Activated CD4-positive, alpha-beta T cell treated with anti-CD3 and anti-CD28 coated beads, Interleukin-2, amount 10 ng/mL, durations not matched to agents 7 days and 5 days (primary cell): ENCODE results near the gene MTCH1. TPM values are rescaled to one million over a fixed set of nuclear protein-coding genes. Genes with fewer than 3 reads are reported as not detected.

Source experiments
- CTCF ChIA-PET: fragments of 350-600 bp; sonication (Branson Sonifier 250); formaldehyde crosslinking; loops from one replicate; lab custom pipeline; 2021; ENCODE audit warnings: antibody characterized with exemption; lab: Charles Lee
- POLR2A ChIA-PET: fragments of 350-600 bp; sonication (Branson Sonifier 250); formaldehyde crosslinking; loops from one replicate; lab custom pipeline; 2021; ENCODE audit warnings: antibody characterized with exemption; lab: Charles Lee
- DNase-seq: peaks from one replicate; pipeline ENCODE4 v3.0.0-alpha.2; 2020
- H3K27ac Mint-ChIP-seq: one replicate; pipeline ENCODE4 v1.8.0; 2021; ENCODE audit warnings: mild to moderate bottlenecking, moderate library complexity, mixed read lengths
- H3K27me3 Mint-ChIP-seq: one replicate; pipeline ENCODE4 v1.8.0; 2021; ENCODE audit warnings: mixed read lengths
- H3K36me3 Mint-ChIP-seq: one replicate; pipeline ENCODE4 v1.8.0; 2021; ENCODE audit warnings: low read depth, mixed read lengths
- H3K4me1 Mint-ChIP-seq: one replicate; pipeline ENCODE4 v1.8.0; 2021; ENCODE audit warnings: mixed read lengths
- H3K4me3 Mint-ChIP-seq: one replicate; pipeline ENCODE4 v1.8.0; 2021; ENCODE audit warnings: mild to moderate bottlenecking, moderate library complexity, mixed read lengths
- H3K9me3 Mint-ChIP-seq: one replicate; pipeline ENCODE4 v1.8.0; 2021; ENCODE audit warnings: mixed read lengths
- total RNA-seq, 2 experiments: library from RNA; stranded (reverse); gene quantifications; one replicate each; pipeline ENCODE4 v1.2.3, GENCODE V29; 2021

MTCH1 gene
- total RNA-seq, 2 experiments from 2014 or later: 94.7 to 107 TPM

- Mint-ChIP-seq H3K9me3 (no peaks in the 10 kb centered on the region), H3K27ac (peak overlapping the region; percentile 82), H3K4me1 (peaks cover 88% of the 10 kb centered on the region), H3K27me3 (no peaks in the 10 kb centered on the region), H3K4me3 (no peak overlapping the region), H3K36me3 (peaks cover 7% of the 10 kb centered on the region)
- DNase-seq: peak; percentile 52
- ChIA-PET POLR2A (interaction anchor here (0.6 to 1.1 kb wide), 2 partner anchors 145 to 500 kb away, joined by 3 to 5 read pairs; partner anchors contain the start of gene PIM1), CTCF (interaction anchor here (0.6 to 26.0 kb wide), 5 partner anchors 21 to 272 kb away, joined by 3 to 482 read pairs (median 347); partner anchors contain the start of gene PIM1)
Observed at GRCh38 chr6:37024656-37025337, 38.8 kb upstream of the MTCH1 start.

- peak overlapping the region; percentile 77 for H3K27ac Mint-ChIP-seq
- no peaks in the 10 kb centered on the region for H3K27me3 Mint-ChIP-seq
- no peak for DNase-seq
- no peak overlapping the region for H3K4me3 Mint-ChIP-seq
- H3K36me3 Mint-ChIP-seq: peaks cover 7% of the 10 kb centered on the region
- H3K9me3 Mint-ChIP-seq: no peaks in the 10 kb centered on the region
- POLR2A ChIA-PET: interaction anchor here (0.6 to 1.5 kb wide), 7 partner anchors 28 to 188 kb away, joined by 3 to 10 read pairs (median 4); no protein-coding TSS in a partner anchor
- CTCF ChIA-PET: interaction anchor here (0.8 to 26.0 kb wide), 22 partner anchors 9 to 411 kb away, joined by 3 to 482 read pairs (median 4); partner anchors contain the start of gene PIM1
- H3K4me1 Mint-ChIP-seq: peaks cover 90% of the 10 kb centered on the region
Observed at GRCh38 chr6:37022135-37022863, 36.3 kb upstream of the MTCH1 start.

GRCh38 chr6:37021356-37022129, 35.5 kb upstream of the MTCH1 start:
- CTCF ChIA-PET: interaction anchor here (0.5 to 26.0 kb wide), 26 partner anchors 10 to 412 kb away, joined by 3 to 482 read pairs (median 4); partner anchors contain the start of genes PIM1 and PPIL1
- H3K4me1 Mint-ChIP-seq: peaks cover 84% of the 10 kb centered on the region
- POLR2A ChIA-PET: interaction anchor here (0.6 to 1.5 kb wide), 6 partner anchors 29 to 188 kb away, joined by 3 to 10 read pairs (median 4); no protein-coding TSS in a partner anchor
- H3K9me3 Mint-ChIP-seq: no peaks in the 10 kb centered on the region
- DNase-seq: peak; percentile 90
- peak overlapping the region; percentile 77 for H3K27ac Mint-ChIP-seq
- H3K4me3 Mint-ChIP-seq: no peak overlapping the region
- H3K27me3 Mint-ChIP-seq: no peaks in the 10 kb centered on the region
- H3K36me3 Mint-ChIP-seq: peaks cover 7% of the 10 kb centered on the region

GRCh38 chr6:37020812-37021211, 34.8 kb upstream of the MTCH1 start:
- Mint-ChIP-seq H3K4me3 (no peak overlapping the region), H3K9me3 (no peaks in the 10 kb centered on the region), H3K4me1 (peaks cover 76% of the 10 kb centered on the region), H3K27ac (no peak overlapping the region), H3K27me3 (no peaks in the 10 kb centered on the region), H3K36me3 (peaks cover 7% of the 10 kb centered on the region)
- POLR2A ChIA-PET: interaction anchor here (0.5 to 1.3 kb wide), 2 partner anchors 169 to 189 kb away, joined by 5 to 10 read pairs; no protein-coding TSS in a partner anchor
- DNase-seq: no peak
- CTCF ChIA-PET: interaction anchor here (0.5 to 26.0 kb wide), 20 partner anchors 10 to 305 kb away, joined by 3 to 482 read pairs (median 4); partner anchors contain the start of genes PIM1 and PPIL1

GRCh38 chr6:37020381-37020780, 34.4 kb upstream of the MTCH1 start:
- Mint-ChIP-seq H3K36me3 (peaks cover 7% of the 10 kb centered on the region), H3K4me3 (no peak overlapping the region), H3K27me3 (no peaks in the 10 kb centered on the region), H3K9me3 (no peaks in the 10 kb centered on the region), H3K27ac (no peak overlapping the region), H3K4me1 (peaks cover 72% of the 10 kb centered on the region)
- ChIA-PET CTCF (interaction anchor here (0.8 to 26.0 kb wide), 15 partner anchors 11 to 305 kb away, joined by 3 to 482 read pairs (median 6); partner anchors contain the start of genes PIM1 and PPIL1), POLR2A (interaction anchor here (0.5 kb wide), 1 partner anchor 169 kb away, joined by 5 read pairs; no protein-coding TSS in a partner anchor)
- no peak for DNase-seq

- Mint-ChIP-seq H3K36me3 (peaks cover 7% of the 10 kb centered on the region), H3K4me3 (no peak overlapping the region), H3K27ac (peak overlapping the region; percentile 85), H3K4me1 (peaks cover 60% of the 10 kb centered on the region), H3K27me3 (no peaks in the 10 kb centered on the region), H3K9me3 (no peaks in the 10 kb centered on the region)
- ChIA-PET CTCF (interaction anchor here (0.6 to 26.0 kb wide), 41 partner anchors 10 to 519 kb away, joined by 3 to 482 read pairs (median 10); partner anchors contain the start of genes C6orf89, FGD2, MTCH1 and PI16), POLR2A (interaction anchor here (1.9 kb wide), 1 partner anchor 192 kb away, joined by 6 read pairs; no protein-coding TSS in a partner anchor)
- no peak for DNase-seq
Observed at GRCh38 chr6:37019065-37019450, 33.1 kb upstream of the MTCH1 start.

GRCh38 chr6:37018198-37019064, 32.4 kb upstream of the MTCH1 start:
- ChIA-PET POLR2A (interaction anchor here (0.6 to 1.9 kb wide), 2 partner anchors 101 to 192 kb away, joined by 3 to 6 read pairs; no protein-coding TSS in a partner anchor), CTCF (interaction anchor here (0.6 to 26.0 kb wide), 83 partner anchors 9 to 649 kb away, joined by 3 to 482 read pairs (median 4); partner anchors contain the start of genes C6orf89, FGD2, MTCH1 and PI16)
- Mint-ChIP-seq H3K4me1 (peaks cover 54% of the 10 kb centered on the region), H3K36me3 (peaks cover 7% of the 10 kb centered on the region), H3K27ac (peak overlapping the region; percentile 85), H3K27me3 (no peaks in the 10 kb centered on the region), H3K9me3 (no peaks in the 10 kb centered on the region), H3K4me3 (no peak overlapping the region)
- peak; percentile 95 for DNase-seq

GRCh38 chr6:37017606-37018197, 31.7 kb upstream of the MTCH1 start:
- Mint-ChIP-seq H3K9me3 (no peaks in the 10 kb centered on the region), H3K27me3 (no peaks in the 10 kb centered on the region), H3K4me3 (no peak overlapping the region), H3K27ac (peak overlapping the region; percentile 85), H3K36me3 (peaks cover 2% of the 10 kb centered on the region), H3K4me1 (peaks cover 46% of the 10 kb centered on the region)
- no peak for DNase-seq
- CTCF ChIA-PET: interaction anchor here (0.6 to 26.0 kb wide), 75 partner anchors 8 to 417 kb away, joined by 3 to 482 read pairs (median 5); partner anchors contain the start of genes C6orf89, FGD2, MTCH1 and PI16
- POLR2A ChIA-PET: interaction anchor here (0.6 to 1.9 kb wide), 3 partner anchors 101 to 193 kb away, joined by 3 to 6 read pairs (median 3); no protein-coding TSS in a partner anchor

GRCh38 chr6:37016995-37017394, 31.0 kb upstream of the MTCH1 start:
- Mint-ChIP-seq H3K36me3 (no peaks in the 10 kb centered on the region), H3K27me3 (no peaks in the 10 kb centered on the region), H3K4me3 (no peak overlapping the region), H3K9me3 (no peaks in the 10 kb centered on the region), H3K4me1 (peaks cover 39% of the 10 kb centered on the region), H3K27ac (no peak overlapping the region)
- POLR2A ChIA-PET: no interaction called here
- DNase-seq: no peak
- CTCF ChIA-PET: interaction anchor here (0.9 to 26.0 kb wide), 16 partner anchors 10 to 418 kb away, joined by 3 to 482 read pairs (median 21); partner anchors contain the start of genes C6orf89, FGD2, PIM1 and PPIL1

- ChIA-PET POLR2A (no interaction called here), CTCF (interaction anchor here (1.4 to 19.3 kb wide), 4 partner anchors 9 to 247 kb away, joined by 3 to 482 read pairs (median 33); no protein-coding TSS in a partner anchor)
- H3K36me3 Mint-ChIP-seq: no peaks in the 10 kb centered on the region
- H3K9me3 Mint-ChIP-seq: no peaks in the 10 kb centered on the region
- no peak overlapping the region for H3K27ac Mint-ChIP-seq
- H3K4me3 Mint-ChIP-seq: no peak overlapping the region
- H3K4me1 Mint-ChIP-seq: peaks cover 25% of the 10 kb centered on the region
- no peak for DNase-seq
- no peaks in the 10 kb centered on the region for H3K27me3 Mint-ChIP-seq
Observed at GRCh38 chr6:37015532-37015931, 29.5 kb upstream of the MTCH1 start.
